HG03342 (cell line): ENCODE results near the gene DHRS11.
A peak's percentile ranks its signal among the peaks of the same experiment; 100 is the strongest.
"Not testable (repeated sequence)": the region's sequence is repeated elsewhere in the genome, so short reads cannot be mapped to it uniquely, and the experiment has no call there.

ENCODE experiments used
- ATAC-seq: cut with Tn5 transposase; IDR thresholded peaks from one replicate; pipeline ENCODE4 v1.9.1; 2021; ENCODE audit warnings: mild to moderate bottlenecking, moderate library complexity; ENCODE audit not compliant: unreplicated experiment

DHRS11 gene

DNA sequence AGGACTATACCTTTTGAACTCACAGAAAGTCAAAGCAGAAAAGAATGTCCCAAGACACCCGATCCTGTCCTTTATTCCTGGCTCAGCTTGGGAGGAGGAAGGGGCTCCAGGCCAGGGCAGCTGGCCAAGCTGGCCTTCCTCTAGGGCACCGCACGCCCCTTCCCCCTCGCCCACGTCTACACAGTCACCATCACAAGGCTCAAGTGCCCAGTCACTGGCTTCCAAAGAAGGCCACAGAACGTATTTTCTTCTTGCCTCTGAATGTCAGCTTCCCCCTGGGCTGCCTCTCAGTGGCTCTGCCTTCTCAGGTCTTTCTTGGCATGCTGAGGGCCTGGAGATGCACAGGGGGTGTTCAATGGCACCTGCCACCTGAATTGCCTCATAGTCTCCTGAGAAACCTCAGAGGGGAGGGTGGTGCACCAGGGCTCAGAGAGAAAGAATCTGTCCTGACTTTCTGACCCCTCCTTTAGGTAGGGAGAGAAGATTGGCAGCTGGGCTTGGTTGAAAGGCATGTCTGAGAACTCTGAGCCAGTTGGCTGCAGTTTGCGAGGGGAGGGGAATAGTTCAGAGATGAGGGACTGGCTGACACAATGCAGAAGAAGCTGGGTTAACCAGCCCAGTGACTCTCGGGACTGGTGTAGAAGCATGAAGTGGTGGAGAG lies 2.1 kb downstream of the DHRS11 start:
- no peak for ATAC-seq

GRCh38 chr17:36594626-36595401 lies 3.1 kb downstream of the DHRS11 start:
- no peak for ATAC-seq

DNA sequence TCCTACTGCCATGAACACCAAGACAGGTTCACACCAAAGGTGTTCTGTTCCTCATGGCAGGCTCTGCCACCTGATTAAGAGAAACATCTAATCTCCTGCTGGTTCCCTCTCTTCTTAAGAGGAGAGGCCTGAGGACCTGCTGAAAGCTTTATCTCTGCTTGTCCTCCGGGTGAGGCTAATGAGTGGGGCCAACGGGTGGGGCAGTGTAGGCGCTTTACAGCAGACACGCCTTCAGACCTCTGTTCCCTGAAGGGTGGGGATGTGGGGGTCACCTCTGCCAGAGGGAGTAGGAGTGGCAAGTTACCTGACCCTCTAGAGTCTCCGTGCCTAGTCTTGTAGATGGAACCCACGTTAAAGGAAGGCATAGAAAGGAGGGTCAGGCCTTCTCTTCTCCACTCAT lies 5.5 kb downstream of the DHRS11 start:
- no peak for ATAC-seq

DNA sequence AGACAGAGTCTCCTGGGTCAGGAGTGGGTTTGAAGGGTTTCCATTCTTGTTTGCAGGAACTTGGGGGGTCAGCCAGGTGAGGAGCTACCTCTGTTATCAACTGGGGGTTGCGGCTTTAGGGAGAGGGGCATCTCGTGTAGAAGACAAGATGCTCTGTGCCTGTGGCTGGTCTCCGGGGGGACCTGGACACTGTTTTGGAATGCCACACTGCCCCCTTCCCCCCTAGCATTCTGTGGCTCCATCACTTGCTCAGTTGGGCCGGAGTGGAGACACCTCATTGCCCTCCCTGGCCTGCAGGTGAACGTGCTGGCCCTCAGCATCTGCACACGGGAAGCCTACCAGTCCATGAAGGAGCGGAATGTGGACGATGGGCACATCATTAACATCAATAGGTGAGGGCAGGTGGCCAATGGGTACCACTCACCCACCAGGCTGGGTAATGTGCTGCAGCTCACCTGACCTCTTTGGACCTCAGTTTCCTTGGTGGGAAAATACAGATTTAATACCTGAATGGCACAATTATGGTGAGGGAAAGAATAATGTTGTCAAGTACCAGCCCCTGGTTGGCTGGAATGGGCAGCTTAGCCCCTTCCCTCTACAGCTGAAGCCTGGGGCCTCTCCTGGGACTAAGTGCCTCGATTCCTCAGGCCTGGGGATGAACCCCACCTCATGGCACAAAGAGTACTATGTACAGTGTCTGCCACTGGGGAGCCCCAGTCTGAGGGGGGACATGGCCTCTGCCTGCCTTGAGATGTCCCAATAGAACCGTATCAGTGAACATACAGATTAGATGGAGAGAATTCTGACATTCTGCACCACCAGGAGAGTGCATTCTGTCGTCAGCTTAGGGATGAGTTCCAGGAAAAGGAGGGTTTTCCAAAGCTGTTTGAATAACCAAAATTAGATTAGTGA lies 6.4 kb downstream of the DHRS11 start:
- no peak for ATAC-seq

- ATAC-seq, result no peak
These were observed 7.3 kb downstream of the DHRS11 start for GRCh38 chr17:36598951-36599401.

GRCh38 chr17:36599546-36600250 lies 8.0 kb downstream of the DHRS11 start:
- ATAC-seq, result no peak

GRCh38 chr17:36600465-36600864 lies 8.8 kb downstream of the DHRS11 start:
- ATAC-seq, result no peak

DNA sequence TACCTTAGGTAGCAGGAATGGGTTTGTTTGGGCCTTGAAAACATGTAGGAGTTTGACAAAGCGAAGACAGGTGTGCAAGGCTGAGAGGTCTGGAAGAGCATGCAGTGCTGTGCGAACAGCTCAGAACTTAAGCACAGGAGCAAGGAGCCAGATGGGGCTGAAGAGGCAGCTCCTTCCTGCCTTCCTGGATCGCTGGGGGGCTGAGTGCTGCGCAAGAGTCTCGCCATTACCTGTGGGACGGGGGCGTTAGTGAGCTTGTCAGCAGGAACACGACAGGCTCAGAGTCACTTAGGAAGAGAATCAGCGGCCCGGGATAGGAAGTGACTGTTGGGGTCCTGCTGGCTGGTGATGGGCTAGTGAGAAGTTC lies 9.2 kb downstream of the DHRS11 start:
- peak; percentile 2 for ATAC-seq

- peak; percentile 73 for ATAC-seq
These were observed 9.8 kb downstream of the DHRS11 start, which contains the start of gene MRM1 for GRCh38 chr17:36601303-36602029. Gene MRM1 (plus strand): TSS chr17:36601583. CDS start chr17:36601811, 228 bp downstream.

DNA sequence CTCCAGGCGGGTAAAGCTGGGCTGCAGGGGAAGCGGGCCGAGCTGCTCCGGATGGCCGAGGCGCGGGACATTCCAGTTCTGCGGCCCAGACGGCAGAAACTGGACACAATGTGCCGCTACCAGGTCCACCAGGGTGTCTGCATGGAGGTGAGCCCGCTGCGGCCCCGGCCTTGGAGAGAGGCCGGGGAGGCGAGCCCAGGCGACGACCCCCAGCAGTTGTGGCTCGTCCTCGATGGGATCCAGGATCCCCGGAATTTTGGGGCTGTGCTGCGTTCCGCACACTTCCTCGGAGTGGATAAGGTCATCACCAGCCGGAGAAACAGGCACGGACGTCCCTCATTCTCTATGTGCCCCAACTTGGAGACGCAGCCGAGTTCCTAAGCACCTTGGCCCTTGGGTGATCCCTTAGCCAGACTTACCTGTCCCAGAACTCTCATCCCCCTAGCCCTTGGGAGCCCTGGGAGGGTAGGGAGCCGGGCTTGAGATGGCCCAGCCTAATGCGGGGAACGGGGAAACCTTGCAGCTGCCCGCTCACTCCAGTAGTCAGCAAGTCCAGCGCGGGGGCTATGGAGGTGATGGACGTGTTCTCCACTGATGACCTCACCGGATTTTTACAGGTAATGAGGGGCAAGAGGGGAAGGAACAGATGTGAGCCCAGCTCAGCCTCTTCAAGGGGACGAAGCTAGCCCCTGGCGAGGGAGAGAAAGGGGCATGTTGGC lies 10.5 kb downstream of the DHRS11 start:
- ATAC-seq, result no peak

GRCh38 chr17:36602924-36603384 lies 11.3 kb downstream of the DHRS11 start:
- ATAC-seq, result no peak

DNA sequence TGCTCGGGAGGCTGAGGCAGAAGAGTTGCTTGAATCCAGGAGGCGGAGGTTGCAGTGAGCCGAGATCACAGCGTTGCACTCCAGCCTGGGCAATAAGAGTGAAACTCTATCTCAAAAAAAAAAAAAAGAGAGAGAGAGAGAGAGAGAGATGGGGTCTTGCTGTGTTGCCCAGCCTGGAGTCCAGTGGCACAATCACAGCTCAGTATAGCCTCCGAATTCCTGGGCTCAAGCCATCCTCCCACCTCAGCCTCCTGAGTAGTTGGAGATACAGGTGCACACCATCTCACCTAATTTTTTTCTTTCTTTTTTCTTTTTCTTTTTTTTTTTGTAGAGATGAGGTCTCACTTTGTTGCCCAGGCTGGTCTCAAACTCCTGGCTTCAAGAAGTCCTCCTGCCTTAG lies 13.3 kb downstream of the DHRS11 start:
- not testable (repeated sequence) for ATAC-seq

- no peak for ATAC-seq
These were observed 16.6 kb downstream of the DHRS11 start for GRCh38 chr17:36608280-36608679.

GRCh38 chr17:36608794-36609497 lies 17.3 kb downstream of the DHRS11 start:
- no peak for ATAC-seq

- no peak for ATAC-seq
These were observed 17.8 kb downstream of the DHRS11 start for GRCh38 chr17:36609498-36609862.

DNA sequence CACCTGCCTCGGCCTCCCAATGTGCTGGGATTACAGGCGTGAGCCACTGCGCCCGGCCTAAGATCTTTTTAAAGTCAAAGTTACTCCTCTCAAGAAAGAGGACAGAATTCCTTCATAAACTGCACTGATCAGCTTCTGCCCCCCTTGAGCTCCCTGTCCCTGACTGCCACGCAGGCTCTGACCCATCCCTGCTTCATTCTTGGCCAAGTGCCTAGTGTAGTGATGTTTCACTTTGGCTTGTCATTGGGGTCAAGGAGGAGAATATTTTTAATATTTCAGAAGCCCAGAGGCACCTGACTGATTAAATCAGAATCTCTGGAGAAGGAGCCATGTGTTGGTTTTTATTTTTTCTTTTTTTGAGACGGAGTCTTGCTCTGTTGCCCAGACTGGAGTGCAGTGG lies 18.8 kb downstream of the DHRS11 start:
- no peak for ATAC-seq

DNA sequence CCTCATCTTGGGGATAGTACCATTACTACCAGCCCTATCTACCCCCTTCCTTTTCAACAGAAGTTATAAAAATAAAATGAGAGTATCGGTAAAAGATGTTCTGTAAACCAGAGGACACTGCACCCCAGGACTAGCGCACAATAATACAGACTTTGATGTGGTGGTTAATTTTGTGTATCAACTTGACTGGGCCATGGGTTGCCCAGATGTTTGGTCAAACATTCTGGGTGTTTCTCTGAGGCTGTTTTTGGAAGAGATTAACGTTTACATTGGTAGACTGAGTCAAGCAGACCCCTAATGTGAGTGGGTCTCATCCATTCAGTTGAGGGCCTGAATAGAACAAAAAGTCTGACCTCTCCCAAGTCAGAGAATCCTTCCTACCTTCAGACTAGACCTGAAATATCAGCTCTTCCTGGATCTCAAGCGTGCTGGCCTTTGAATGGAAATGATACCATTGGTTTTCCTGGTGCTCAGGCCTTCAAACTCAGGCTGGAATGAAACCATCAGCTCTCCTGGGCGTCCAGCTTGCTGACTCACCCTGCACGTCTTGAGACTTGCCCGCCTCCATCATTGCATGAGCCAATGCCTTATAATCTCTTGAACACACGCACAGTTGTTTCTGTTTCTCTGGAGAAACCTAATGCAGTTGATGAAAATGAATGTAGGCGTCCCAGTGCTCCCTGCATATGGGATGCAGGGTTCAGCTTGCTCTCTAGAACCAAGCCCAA lies 19.8 kb downstream of the DHRS11 start:
- ATAC-seq, result no peak

GRCh38 chr17:36612323-36612722 lies 20.6 kb downstream of the DHRS11 start:
- no peak for ATAC-seq
